Neural progenitor cell (in vitro differentiated cells): Measurements from ENCODE around the gene ANXA7. TPM values are rescaled to one million over a fixed set of nuclear protein-coding genes. Genes with fewer than 3 reads are reported as not detected.

Experiments
- small RNA-seq: library from RNA; depleted of rRNA; stranded (forward); fragments of <200 nt; gene quantifications from one replicate; pipeline ENCODE3, GENCODE V24; 2015
- total RNA-seq: library from RNA; depleted of rRNA; stranded (reverse); fragments of >200 nt; gene quantifications from 2 replicates; pipeline ENCODE4 v1.2.3, GENCODE V29; 2015; ENCODE audit warnings: low replicate concordance

Gene ANXA7
- total RNA-seq, 1 donor from 2014 or later = 49.1 TPM

Small RNA genes within 50 kb of the gene (small RNA-seq; reads per million reads assigned to genes)
- gene RF00019 = not detected

Other genes starting within 250 kb of the ANXA7 start
- gene ECD, start 246.1 kb downstream of the ANXA7 start, total RNA-seq = 36.0 and 44.0 TPM in 2 replicates
- gene FAM149B1, start 245.9 kb downstream of the ANXA7 start, total RNA-seq = 34.8 and 43.3 TPM in 2 replicates
- gene DNAJC9, start 166.8 kb downstream of the ANXA7 start, total RNA-seq = 50.8 and 58.0 TPM in 2 replicates
- 77.0 and 82.3 TPM in 2 replicates for gene MRPS16, start 161.4 kb downstream of the ANXA7 start, total RNA-seq
- 1.1 and 1.7 TPM in 2 replicates for gene CFAP70, start 55.2 kb downstream of the ANXA7 start, total RNA-seq
- 1.4 and 2.2 TPM in 2 replicates for gene MSS51, start 19.5 kb upstream of the ANXA7 start, total RNA-seq
- gene PPP3CB, start 82.0 kb upstream of the ANXA7 start, total RNA-seq = 31.7 and 47.0 TPM in 2 replicates
- gene USP54, start 177.3 kb upstream of the ANXA7 start, total RNA-seq = 50.6 and 97.2 TPM in 2 replicates
- gene MYOZ1, start 227.4 kb upstream of the ANXA7 start, total RNA-seq = 1.2 and 1.9 TPM in 2 replicates
- 0.06 and 0.13 TPM in 2 replicates for gene SYNPO2L, start 242.0 kb upstream of the ANXA7 start, total RNA-seq